Activated naive CD4-positive, alpha-beta T cell treated with Interleukin-2 at 50 U/mL for 16 hours (primary cell): Measurements from ENCODE around the gene HPSE.
"Not testable (repeated sequence)": the region's sequence is repeated elsewhere in the genome, so short reads cannot be mapped to it uniquely, and the experiment has no call there.

Experiments used
- DNase-seq: peaks from one replicate; pipeline ENCODE4 v3.0.0-alpha.2; 2020

The HPSE gene

DNA sequence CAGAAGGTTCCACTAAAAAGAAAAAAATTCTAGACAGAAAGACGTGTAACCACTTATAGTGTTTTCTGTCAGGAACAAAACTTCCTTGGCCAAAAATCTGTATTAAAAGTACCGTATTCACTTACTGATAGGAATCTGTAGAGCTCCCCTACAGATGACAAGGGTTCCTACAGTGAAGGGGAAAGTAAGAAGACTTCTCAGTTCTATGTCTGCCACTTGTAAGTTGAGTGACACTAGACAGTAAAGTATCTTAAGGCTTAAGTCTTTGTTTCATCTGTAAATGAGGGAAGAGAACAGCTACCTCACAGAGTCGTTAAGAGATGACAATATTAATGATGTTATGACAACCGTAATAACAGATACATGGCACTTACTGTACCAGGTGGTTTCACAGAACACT is 53.3 kb downstream of the HPSE start:
- DNase-seq, result no peak

DNA sequence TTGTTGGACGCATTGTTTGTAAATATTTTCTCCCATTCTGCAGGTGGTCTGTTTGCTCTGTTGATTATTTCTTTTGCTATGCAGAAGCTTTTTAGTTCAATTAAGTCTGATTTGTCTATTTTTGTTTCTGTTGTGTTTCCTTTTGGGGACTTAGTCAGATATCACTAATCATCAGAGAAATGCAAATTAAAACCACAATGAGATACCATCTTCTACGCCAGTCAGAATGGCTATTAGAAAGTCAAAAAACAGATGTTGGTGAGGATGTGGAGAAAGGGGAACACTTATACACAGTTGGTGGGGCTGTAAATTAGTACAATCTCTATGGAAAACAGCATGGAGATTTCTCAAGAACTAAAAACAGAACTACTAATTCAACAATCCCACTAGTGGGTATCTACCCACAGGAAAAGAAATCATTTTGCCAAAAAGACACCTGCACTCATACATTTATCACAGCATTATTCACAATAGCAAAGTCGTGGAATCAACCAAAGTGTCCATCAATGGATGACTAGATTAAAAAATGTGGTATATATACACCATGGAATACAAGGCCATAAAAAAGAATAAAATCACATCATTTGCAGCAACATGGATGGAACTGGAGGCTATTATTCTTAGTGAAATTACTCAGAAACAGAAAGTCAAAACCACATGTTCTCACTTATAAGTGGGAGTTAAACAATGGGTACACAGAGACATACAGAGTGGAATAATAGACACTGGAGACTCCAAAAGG is 58.2 kb downstream of the HPSE start:
- DNase-seq, result no peak

DNA sequence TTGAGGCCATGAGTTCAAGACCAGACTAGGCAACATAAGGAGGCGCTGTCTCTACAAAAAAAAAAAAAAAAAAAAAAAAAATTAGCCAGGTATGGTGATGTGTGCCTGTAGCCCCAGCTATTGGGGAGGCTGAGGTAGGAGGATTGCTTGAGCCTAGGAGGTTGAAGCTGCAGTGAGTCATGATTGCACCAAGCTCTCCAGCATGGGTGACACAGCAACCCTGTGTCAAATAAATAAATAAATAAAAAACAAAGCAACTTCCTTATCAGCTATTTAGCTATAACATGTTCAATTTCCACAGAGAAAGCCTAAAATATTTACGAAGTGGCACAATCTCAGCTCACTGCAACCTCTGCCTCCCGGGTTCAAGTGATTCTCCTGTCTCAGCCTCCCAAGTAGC is 60.7 kb downstream of the HPSE start:
- not testable (repeated sequence) for DNase-seq

DNA sequence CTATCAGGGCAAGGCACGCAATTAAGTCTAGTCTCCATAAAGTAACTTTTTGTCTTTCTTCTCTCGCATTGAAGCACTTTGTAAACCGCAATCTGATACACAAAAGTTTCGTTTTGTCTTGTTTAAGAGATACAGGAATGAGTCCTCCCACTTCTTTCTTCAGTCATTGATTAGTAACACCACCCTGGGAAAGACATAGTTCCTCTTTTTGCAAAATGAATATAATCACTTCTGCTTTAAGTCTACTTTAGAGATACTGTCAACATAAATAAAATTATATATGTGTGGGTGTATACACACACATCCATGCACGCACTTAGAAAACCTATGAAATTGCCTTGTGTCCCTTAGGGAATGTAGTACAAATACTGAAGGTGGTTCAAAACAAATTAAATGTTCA is 61.7 kb downstream of the HPSE start:
- no peak for DNase-seq

DNA sequence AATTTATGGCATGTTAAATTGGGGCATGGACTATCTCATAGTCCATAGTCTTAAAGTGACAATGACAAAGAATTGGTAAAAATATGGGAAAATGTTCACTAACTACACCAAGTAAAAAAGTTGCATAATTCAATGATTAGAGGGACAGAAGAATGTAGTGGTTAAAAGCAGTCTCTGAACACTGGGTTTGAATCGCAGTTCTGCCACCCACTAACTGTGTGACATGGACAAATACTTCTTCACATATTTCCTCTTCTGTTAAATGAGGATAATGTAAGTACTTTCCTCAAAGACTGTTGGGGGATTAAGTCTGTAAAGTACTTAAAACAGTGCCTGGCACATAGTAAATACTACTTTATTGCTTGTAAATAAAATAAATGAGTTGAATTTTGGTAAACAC is 65.4 kb downstream of the HPSE start:
- no peak for DNase-seq

DNA sequence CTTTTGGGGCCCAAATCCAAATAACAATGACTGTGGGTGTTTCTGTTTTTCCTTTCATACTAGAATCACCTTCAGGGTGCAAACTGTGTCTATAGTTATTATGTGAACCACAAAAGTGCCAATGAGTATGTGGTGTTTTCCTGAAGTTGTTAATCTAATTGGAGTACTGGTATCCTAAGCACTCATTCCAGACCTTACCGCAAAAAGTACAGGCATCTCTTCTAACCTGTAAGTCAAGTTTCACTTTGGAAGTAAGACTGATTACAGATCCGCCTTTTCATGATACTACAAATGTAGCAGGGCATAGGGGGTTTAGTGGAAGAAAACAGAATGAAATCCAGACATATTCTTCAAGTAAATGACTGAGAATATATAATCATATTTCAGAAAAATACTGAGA is 66.2 kb downstream of the HPSE start:
- DNase-seq, result no peak

DNA sequence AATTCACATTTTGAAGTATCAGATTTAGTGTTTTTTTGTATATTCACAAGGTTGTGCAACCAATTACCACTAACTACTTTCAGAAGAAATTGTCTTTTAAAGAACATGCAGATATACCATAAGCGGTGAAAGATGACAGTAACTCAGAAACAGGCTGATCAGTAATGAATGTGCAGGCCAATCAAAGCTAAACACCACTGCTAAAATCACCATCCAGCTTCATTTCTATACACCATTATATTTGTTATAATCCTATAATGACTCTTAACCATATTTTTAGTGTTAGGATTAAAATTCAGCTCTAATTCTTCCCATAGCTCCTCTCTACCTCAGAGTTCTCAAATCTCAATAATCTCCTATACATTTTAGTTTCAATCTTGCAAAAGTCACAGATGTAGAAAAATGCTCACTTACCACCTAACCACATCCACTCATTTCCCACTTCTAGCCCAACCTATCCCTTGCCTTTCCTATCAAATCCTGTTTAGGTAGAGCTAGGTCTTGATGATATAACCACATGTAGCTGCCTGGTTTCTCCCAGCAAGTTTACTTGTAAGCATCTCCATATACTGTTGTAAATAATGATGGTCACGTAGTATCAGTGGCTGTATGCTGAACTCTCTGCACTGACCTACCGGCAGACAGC is 66.7 kb downstream of the HPSE start:
- no peak for DNase-seq

DNA sequence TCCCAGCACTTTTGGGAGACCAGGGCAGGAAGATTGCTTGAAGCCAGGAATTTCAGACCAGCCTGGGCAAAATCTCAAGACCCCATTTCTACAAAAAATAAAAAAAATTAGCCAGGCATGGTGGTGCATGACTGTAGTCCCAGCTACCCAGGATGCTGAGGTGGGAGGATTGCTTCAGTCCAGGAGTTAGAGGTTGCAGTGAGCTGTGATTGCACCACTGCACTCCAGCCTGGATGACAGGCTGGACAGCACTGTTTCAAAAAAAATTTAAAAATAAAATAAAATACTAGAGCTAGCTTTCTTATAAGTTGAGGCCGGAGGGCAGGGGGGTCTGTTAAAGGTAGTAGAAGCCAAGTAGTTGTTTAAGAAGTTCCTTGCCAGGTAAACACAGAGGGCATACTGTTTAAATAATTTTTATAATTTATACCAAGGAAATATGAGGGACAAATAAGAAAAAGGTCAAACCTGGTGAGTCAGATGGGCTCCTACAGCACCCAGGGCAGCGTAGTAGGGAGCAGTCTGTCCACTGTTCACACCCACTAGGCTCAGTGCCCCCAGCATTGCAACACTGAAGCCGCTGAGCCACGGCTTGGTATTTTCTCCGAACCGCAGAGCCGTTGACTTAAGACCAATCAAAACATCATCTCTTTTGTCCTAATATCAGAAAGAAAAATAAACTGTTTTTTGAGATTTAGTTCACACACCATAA is 67.4 kb downstream of the HPSE start:
- DNase-seq, result no peak

DNA sequence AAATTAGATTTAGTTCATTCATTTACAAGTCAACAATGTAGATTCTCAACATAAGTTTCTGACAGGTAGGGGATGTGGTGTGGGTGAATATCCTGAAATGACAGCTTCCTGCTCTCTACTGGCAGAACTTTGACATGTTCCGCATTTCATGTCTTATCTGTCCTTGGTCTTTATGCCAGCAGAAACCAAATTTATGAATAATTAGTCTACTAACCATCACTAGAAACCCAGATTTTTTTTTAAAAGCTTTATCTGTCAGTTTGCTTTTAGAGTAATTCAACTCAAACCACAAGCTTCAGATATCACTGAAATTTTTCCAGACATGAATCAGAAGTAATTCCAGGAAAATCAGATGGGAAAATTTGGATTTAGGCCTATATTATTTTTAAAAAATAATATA is 68.0 kb downstream of the HPSE start:
- no peak for DNase-seq

DNA sequence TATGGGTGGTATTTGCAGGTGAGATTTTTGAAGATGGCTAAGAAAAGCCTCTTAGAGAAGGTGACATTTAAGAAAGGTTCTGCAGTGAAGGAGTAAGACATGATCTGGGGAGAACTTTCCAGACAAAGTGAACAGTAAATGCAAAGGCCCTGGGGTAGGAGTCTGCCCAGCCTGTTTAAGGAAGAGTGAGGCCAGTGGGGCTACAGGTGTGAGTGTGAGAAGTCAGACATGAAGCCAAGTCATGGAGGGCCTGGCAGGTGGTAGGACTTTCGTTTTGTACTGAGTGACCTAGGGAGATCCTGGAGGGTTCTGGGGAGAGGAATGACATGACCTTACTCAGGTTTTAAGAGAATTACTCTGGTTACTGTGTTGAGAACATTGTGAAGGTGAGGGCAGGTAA is 71.5 kb downstream of the HPSE start:
- DNase-seq, result no peak

DNA sequence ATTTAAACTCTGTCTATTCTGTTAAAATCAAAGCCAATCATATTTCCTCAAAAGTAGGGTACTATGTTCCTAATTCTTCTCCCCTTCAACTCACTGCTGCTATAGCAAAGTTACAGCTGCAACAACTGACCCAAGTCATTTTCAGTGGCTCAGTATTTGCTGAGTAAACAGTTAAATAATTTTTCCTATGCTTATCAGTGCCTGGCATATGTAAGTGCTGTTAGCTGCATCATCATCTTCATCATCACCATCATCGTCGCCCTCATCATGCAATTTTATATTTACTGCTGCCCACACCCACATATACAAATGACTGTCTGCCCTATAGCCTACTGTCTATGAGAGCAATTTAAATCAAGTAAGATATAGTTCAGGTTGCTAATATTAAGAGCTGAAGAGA is 72.0 kb downstream of the HPSE start:
- DNase-seq, result no peak

DNA sequence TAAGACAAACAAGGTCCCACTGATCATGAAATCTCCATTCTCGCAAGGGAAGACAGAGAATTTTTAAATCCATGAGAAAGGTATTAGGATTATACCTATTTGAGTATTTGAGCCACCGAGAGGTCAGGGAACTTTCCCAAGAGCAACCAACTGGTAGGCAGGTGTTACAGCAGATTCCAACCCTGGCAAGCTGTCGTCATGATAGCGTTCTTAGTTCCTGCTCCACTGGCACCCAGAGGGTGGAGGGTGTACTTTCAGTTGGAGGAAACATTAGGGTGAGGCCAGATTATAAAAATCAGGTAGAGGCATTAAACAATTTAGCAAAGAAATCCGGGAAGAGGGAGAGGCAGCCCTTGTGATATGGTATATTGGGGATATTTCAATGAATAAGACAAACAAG is 73.3 kb downstream of the HPSE start:
- no peak for DNase-seq

DNA sequence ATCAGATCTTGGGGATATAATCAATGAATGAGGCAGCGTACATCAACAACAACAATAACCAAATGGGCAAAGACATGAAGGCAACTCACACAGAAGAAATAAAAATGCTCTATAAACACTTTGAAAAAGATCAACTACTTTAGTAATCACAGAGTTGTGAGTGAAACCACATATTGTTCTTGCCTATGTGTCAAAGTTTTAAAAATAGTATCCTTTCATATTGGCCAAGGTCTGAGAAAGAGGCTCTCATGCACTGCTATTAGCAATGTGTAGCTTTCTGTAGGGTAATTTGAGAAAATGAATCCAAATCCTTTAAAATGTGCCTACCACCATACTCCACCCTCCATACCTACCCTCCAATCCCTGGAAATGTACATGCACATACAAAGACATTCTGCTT is 75.1 kb downstream of the HPSE start:
- DNase-seq, result no peak

DNA sequence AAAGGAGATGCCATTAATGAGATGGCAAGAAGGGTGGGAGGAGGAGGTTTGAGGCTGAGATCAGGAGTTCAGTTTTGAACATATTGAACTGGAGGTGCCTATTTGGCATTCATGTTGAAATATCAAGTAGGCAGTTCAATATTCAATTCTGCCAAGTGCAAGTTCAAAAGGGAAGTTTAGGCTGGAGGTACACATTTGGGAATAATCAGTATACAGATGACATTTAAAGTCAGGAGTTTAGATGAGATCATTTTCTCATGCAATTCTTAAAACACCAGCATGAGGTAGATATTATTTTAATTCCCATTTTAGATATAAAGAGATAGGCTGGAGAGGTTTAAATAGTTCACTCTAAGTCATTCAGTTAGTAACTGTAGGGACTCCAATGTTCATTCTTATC is 76.2 kb downstream of the HPSE start:
- DNase-seq, result no peak

DNA sequence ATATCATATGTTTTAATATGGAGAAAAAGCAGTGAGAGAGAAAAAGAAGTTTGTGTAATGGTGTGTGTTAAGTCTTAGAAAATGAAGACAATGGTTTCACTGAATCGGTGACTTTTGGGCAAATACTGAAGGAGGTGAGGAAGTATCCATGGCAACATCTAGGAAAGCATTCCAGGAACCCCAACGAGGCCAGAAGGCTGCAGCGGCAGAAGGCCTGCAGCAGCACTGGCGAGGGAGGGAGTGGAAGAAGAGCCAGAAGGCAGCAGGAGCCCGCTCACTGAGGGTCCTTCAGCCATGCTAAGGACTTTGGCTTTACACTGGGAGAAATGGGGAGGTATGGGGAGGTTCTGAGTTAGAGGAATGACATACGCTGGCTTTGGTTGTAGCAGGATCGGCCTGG is 76.8 kb downstream of the HPSE start:
- no peak for DNase-seq

DNA sequence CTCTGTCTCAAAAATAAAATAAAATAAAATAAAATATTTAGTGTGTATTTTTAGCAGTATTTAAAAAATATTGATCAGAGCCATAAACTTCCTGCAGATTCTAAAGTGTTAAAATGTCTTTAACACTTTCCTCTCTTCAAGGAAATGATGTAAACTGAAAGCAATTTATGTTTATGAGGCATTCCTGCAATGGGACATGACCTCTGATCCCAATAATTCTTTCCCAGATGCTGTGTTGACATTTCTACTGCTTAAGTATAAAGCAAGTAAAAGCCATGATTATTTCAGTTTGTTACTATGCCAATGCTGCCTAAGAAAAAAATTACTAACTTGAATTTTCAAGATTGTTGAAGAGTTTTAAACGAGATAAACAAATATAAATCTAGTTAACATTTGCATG is 79.1 kb downstream of the HPSE start:
- no peak for DNase-seq

DNA sequence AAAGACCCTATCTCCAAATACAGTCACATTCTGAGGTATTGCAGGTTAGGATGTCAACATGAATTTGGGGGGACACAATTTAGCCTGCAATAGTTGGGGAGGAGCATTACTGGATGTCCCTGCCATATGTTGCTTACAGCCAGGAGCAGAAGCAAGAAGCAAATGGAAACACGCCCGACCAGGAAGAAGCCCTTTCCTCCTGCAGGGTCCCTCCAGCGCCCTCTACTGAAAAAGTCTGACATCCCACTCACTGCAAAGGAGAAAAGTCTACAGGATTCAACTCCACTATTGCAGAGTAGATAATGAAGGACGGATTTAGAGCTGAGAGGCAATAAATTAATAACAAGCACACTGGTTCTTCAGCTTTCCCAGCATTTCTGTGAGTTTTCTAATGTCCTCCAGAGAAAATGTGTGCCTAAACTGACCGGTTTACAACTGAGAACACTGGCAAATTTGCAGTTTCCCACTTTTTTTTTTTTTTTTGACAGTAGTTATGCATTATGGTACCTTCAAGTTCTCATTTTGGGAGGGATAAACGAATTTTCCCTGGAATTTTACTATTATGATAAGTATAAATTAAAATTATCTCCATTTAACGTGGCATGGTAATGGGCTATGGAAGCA is 81.8 kb downstream of the HPSE start:
- peak; percentile 65 for DNase-seq

DNA sequence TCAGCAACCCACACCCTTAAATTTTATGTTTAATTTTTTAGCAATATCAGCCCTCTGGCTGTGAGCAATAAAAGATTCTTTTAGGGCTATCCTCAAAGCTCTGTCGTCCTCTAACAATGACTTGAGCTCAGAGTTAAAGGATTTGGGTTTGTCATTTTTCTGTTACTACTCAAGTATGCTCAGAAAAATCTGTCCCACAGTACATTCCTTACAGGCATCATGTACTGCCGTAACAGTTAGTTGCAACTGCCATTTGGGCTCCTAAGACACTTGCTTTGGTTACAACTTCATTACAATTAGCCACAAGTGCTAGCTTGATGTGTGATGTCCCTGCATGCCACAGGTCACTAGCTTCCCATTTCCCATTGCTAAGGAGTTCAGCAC is 83.2 kb downstream of the HPSE start:
- no peak for DNase-seq

DNA sequence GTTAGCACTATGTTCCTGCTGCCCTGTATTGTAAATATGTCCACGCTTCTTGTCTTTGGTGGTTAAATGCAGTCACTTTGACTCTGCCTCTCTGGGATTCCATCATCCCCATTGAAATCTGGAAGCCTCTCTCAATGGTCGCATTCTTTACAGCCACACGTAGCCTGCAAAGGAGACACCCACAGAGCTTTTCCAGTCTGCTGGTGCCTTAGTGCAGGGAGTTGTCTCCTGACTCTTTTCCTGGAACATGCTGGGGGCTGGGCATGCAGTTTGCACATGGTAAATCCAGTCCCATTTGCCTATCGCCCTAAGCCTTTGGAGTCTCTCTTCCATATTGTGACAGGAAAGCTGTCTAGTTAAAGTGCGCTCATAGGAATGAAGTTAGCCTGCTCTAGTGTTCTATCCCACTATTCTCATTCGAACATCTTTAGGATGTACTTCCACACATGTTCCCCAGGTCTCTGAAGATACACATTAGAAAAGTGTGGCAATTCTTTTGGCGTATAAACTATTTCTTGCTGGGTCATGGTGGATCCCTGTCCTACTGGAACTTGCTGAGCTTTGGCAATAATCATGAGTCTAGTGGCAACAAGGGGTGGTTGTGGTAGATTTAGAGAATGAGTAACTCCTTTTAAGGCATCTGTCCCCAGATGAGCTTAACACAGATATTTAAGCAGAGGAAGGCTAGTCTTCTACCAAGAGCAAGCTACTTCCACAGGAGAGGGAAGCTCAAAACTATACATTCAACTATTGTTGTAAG is 83.8 kb downstream of the HPSE start:
- DNase-seq, result no peak

DNA sequence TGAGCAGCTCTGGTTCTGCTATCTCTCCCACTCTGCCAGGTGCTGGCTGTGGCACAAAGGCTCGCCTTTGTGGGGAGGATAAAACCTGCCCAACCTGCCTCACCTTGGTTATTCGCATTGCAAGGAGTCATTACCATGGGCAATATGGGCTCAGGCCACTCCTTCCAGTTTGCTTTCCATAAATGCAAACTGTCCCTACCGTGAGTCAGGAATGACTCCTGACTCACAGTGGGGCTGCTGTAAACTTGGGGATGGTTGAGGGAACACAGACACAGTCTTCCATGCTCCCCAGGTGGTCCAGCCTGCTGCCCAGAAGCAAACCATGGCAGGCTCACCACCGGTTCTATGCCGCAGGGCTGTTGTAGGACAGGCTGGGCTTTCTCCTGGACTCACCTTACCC is 86.2 kb downstream of the HPSE start:
- DNase-seq, result no peak

DNA sequence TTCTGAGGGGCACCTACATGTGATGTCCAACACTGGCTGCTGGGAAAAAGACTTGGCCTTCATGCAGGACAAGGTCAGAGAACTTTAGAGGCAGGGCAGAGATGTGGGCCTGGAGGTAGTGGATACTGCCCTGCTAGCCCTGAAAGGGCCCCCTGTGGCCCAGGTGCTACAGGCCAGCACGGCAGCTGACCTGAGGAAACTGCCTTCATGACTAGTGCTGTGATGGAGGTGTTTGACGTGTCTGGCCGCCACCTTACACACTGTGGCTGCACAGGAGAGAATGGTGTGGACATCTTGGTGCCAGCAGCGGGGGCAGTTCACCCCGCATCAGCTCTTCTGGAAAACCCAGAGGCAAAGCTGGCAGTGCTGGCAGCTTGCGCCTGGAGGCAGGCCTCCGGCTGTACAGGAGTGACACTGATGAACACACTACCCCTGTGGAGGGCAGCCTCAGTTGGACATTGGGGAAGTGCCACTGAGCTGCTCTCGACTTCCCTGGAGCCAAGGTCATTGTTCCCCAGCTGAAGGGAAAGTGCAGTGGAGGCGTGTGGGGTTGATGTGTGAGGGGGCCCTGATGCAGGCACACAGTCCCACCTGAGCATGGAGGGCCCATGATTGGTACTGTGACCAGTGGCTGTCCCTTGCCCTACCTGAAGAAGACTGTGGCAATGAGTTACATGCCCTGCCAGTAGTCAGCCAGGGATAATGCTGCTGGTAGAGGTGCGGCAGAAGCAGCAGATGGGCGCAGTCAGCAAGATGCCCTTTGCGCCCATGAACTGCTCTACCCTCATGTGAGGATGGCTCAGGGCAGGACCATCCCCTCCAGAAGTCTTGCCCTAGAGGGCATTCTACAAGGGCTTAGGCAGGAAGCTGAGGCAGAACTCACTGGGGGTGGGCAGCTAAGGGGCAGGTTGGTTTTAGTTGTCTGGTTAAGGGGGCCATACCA is 87.0 kb downstream of the HPSE start:
- no peak for DNase-seq
